ENCODE results near the gene MAGEA2.

DNA sequence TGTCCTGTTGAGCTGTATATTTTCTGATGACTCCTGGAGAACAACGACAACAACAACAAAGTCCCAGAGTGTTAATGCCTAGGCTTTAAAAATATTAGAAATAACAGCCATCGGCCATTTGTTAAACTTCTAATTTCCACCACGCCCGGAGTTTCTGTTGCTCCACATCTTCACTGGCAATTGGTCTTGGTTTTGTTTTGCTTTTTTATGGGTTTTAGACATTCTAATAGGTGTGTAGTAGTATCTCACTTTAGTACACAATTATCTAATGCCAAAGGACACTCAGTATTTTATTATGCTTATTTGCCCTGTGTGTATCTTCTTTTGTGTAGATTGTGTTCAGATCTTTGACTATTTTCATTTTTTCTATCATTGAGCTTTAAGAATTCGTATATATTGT lies 15.1 kb downstream of the MAGEA2 start:
- TF ChIP-seq EZH2 (IDR thresholded peaks at IDR 0.05; ENCODE audit: insufficient read depth, poor library complexity, severe bottlenecking) = no peak
- no peak for TF ChIP-seq EZH2phosphoT487 (IDR thresholded peaks at IDR 0.05; ENCODE audit: insufficient read depth, low read depth)

All from GM23248 (cell line).